HEK293T (cell line): Measurements from ENCODE around the gene TSTD2.

Experiments used
- BHLHE40 ChIP-seq: fragments of 450-650 bp; IDR thresholded peaks from 2 replicates; pipeline ENCODE4 v1.6.1; 2016; ENCODE audit warnings: mild to moderate bottlenecking, moderate library complexity, borderline replicate concordance
- ELF4 ChIP-seq: fragments of 450-650 bp; IDR thresholded peaks from 2 replicates; pipeline ENCODE4 v1.6.1; 2017; ENCODE audit warnings: antibody characterized with exemption
- FOXA1 ChIP-seq: fragments of 450-650 bp; IDR thresholded peaks from 2 replicates; pipeline ENCODE4 v1.6.1; 2016; ENCODE audit warnings: mild to moderate bottlenecking
- FOXK2 ChIP-seq: fragments of 450-650 bp; IDR thresholded peaks from 2 replicates; pipeline ENCODE4 v1.6.1; 2016; ENCODE audit warnings: mild to moderate bottlenecking
- HDGF ChIP-seq: fragments of 450-650 bp; IDR thresholded peaks from 2 replicates; pipeline ENCODE4 v1.6.1; 2017; ENCODE audit warnings: antibody characterized with exemption, borderline replicate concordance
- SP1 ChIP-seq: fragments of 450-650 bp; IDR thresholded peaks from 2 replicates; pipeline ENCODE4 v1.6.1; 2017
- SUZ12 ChIP-seq: fragments of 450-650 bp; IDR thresholded peaks from 2 replicates; pipeline ENCODE4 v1.6.1; 2016; ENCODE audit warnings: mild to moderate bottlenecking

GRCh38 chr9:97675655-97676054 is 42.5 kb upstream of the TSTD2 start:
- TF ChIP-seq FOXK2: no peak
- TF ChIP-seq SP1: no peak
- no peak for TF ChIP-seq ELF4
- no peak for TF ChIP-seq HDGF
- no peak for TF ChIP-seq SUZ12
- TF ChIP-seq FOXA1: no peak
- no peak for TF ChIP-seq BHLHE40
